ENCODE measurements around the gene SRGAP3. TPM values are rescaled to one million over a fixed set of nuclear protein-coding genes. Genes with fewer than 3 reads are reported as not detected.

SRGAP3 gene
- total and polyA plus RNA-seq, 2 donors (not counting 1 experiment from before 2014, with no cell fraction given): 1.4 to 1.5 TPM

DNA sequence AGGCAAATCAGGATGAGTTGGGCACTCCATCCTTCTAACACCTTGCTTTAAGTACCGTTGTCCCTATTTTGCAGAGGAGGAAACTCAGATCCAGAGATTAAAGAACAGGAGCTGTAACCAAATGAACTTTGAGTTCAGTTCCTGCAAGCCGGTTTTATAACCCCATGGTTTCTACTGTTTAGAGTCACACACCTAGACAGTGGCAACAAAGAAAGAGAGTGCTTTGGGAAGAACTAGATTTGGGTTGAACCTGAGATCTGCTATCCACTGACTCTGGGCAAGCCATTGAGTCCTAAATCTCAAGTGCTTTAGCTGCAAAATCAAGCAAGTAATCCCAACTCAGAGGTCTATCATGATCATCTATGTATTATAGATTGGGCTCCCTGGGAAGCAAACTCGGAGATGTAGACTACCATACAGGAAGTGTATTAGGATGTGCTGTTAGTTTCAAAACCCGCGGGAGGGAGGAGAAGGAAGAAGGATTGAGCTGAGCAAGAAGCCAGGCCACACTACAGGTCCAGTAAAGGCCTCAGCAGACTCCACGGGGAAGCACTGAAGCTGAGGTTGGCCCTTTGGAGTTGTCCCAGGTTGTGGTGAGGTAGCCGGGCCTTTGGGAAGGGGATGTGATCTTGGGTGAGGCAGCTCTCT, 42.2 kb downstream of the SRGAP3 start:
- Histone ChIP-seq H3K36me3 (replicated peaks in 1 of 2; ENCODE audit: control extremely low read depth in 1 of 2, control insufficient read depth in 1 of 2, extremely low read depth in 1 of 2, insufficient read depth in 2 of 2, low read length in 1 of 2) (no peaks in the 10 kb centered on the region), H3K9ac (ENCODE audit: low read length) (no peak overlapping the region), H4K20me1 (ENCODE audit: control insufficient read depth, insufficient read depth, low read length, poor library complexity, severe bottlenecking) (no peaks in the 10 kb centered on the region), H3K79me2 (ENCODE audit: control insufficient read depth, insufficient read depth, low read length) (no peaks in the 10 kb centered on the region), H3K4me1 (ENCODE audit: control insufficient read depth in 2 of 2, insufficient read depth in 2 of 2, low read length in 2 of 2) (no peaks in the 10 kb centered on the region), H2AFZ (ENCODE audit: insufficient read depth, low read depth, low read length, poor library complexity, severe bottlenecking) (no peak overlapping the region), H3K4me2 (replicated peaks; ENCODE audit: low read depth, low read length, poor library complexity, severe bottlenecking) (no peak overlapping the region), H3K4me3 (ENCODE audit: control extremely low read depth in 1 of 5, extremely low read depth in 1 of 5, insufficient read depth in 1 of 5, low read depth in 2 of 5, low read length in 4 of 5) (no peak overlapping the region), H3K9me3 (ENCODE audit: control extremely low read depth in 1 of 3, control insufficient read depth in 2 of 3, insufficient read depth in 1 of 3, low read length in 2 of 3) (no peaks in the 10 kb centered on the region), H3K27me3 (replicated peaks in 1 of 4; ENCODE audit: control extremely low read depth in 1 of 4, control insufficient read depth in 3 of 4, insufficient read depth in 4 of 4, low read length in 3 of 4) (peaks cover 0 to 2% (median 0%) of the 10 kb centered on the region in 4 experiments), H3K27ac (ENCODE audit: low read length in 2 of 2) (no peak overlapping the region)
- intact Hi-C loops (cut with micrococcal nuclease): no loop called here
- Mint-ChIP-seq H3K4me1 (no peaks in the 10 kb centered on the region), H3K27me3 (peaks cover 14% of the 10 kb centered on the region), H3K27ac (no peak overlapping the region), H3K9me3 (ENCODE audit: insufficient read depth) (no peaks in the 10 kb centered on the region), H3K4me3 (no peak overlapping the region)
- no peak for ATAC-seq (ENCODE audit: low read depth)
- no peak for TF ChIP-seq EZH2 (IDR thresholded peaks at IDR 0.05; ENCODE audit: borderline replicate concordance, insufficient read depth, low read depth, low read length, poor library complexity, severe bottlenecking)
- TF ChIP-seq, protein P1, sequence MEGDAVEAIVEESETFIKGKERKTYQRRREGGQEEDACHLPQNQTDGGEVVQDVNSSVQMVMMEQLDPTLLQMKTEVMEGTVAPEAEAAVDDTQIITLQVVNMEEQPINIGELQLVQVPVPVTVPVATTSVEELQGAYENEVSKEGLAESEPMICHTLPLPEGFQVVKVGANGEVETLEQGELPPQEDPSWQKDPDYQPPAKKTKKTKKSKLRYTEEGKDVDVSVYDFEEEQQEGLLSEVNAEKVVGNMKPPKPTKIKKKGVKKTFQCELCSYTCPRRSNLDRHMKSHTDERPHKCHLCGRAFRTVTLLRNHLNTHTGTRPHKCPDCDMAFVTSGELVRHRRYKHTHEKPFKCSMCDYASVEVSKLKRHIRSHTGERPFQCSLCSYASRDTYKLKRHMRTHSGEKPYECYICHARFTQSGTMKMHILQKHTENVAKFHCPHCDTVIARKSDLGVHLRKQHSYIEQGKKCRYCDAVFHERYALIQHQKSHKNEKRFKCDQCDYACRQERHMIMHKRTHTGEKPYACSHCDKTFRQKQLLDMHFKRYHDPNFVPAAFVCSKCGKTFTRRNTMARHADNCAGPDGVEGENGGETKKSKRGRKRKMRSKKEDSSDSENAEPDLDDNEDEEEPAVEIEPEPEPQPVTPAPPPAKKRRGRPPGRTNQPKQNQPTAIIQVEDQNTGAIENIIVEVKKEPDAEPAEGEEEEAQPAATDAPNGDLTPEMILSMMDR (IDR thresholded peaks at IDR 0.05): no peak
- POLR2A ChIA-PET: no interaction called here
- 84% methylated on average over 3 of the region's 7 CpGs for WGBS (ENCODE audit: insufficient coverage)
- DNase-seq: no peak
- CTCF ChIA-PET: no interaction called here

DNA sequence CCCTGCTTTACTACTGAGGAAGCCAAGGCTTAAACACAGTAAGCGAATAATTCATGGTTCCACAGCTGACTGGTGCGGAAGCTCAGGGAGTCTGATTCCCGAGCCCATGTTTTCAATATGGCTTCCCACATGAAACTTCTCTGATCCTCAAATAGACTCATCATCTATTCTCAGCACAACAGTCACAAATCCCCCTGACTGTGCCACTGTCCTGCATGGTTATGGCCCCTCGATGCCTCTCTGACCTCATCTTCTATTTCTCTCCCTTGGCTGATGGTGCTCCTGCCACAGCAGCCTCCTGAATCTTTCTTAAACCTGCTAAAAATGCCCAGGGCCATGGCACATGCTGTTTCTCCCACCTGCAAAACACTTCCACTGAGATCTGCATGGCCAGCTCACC, 43.2 kb downstream of the SRGAP3 start:
- POLR2A ChIA-PET: no interaction called here
- Histone ChIP-seq H3K9me3 (ENCODE audit: control extremely low read depth in 1 of 3, control insufficient read depth in 2 of 3, insufficient read depth in 1 of 3, low read length in 2 of 3) (no peaks in the 10 kb centered on the region), H3K36me3 (replicated peaks in 1 of 2; ENCODE audit: control extremely low read depth in 1 of 2, control insufficient read depth in 1 of 2, extremely low read depth in 1 of 2, insufficient read depth in 2 of 2, low read length in 1 of 2) (no peaks in the 10 kb centered on the region), H3K79me2 (ENCODE audit: control insufficient read depth, insufficient read depth, low read length) (no peaks in the 10 kb centered on the region), H3K9ac (ENCODE audit: low read length) (no peak overlapping the region), H4K20me1 (ENCODE audit: control insufficient read depth, insufficient read depth, low read length, poor library complexity, severe bottlenecking) (no peaks in the 10 kb centered on the region), H3K27ac (ENCODE audit: low read length in 2 of 2) (no peak overlapping the region), H2AFZ (ENCODE audit: insufficient read depth, low read depth, low read length, poor library complexity, severe bottlenecking) (no peak overlapping the region), H3K27me3 (replicated peaks in 1 of 4; ENCODE audit: control extremely low read depth in 1 of 4, control insufficient read depth in 3 of 4, insufficient read depth in 4 of 4, low read length in 3 of 4) (peaks cover 0 to 2% (median 0%) of the 10 kb centered on the region in 4 experiments), H3K4me3 (ENCODE audit: control extremely low read depth in 1 of 5, extremely low read depth in 1 of 5, insufficient read depth in 1 of 5, low read depth in 2 of 5, low read length in 4 of 5) (no peak overlapping the region), H3K4me1 (ENCODE audit: control insufficient read depth in 2 of 2, insufficient read depth in 2 of 2, low read length in 2 of 2) (no peaks in the 10 kb centered on the region), H3K4me2 (replicated peaks; ENCODE audit: low read depth, low read length, poor library complexity, severe bottlenecking) (no peak overlapping the region)
- intact Hi-C loops (cut with micrococcal nuclease): no loop called here
- Mint-ChIP-seq H3K9me3 (ENCODE audit: insufficient read depth) (no peaks in the 10 kb centered on the region), H3K27ac (no peak overlapping the region), H3K4me3 (no peak overlapping the region), H3K27me3 (peaks cover 14% of the 10 kb centered on the region), H3K4me1 (no peaks in the 10 kb centered on the region)
- DNase-seq (no peak), ATAC-seq (ENCODE audit: low read depth) (no peak)
- CTCF ChIA-PET: interaction anchor here (0.6 kb wide), 1 partner anchor 192 kb away, joined by 3 read pairs; no protein-coding TSS in a partner anchor
- no peak for TF ChIP-seq EZH2 (IDR thresholded peaks at IDR 0.05; ENCODE audit: borderline replicate concordance, insufficient read depth, low read depth, low read length, poor library complexity, severe bottlenecking)
- TF ChIP-seq, protein P1 (IDR thresholded peaks at IDR 0.05): no peak
- WGBS (ENCODE audit: insufficient coverage): 94% methylated on average over 4 of the region's 4 CpGs

Measured in B cell (primary cell).